Ovary (tissue), 9 donors: ENCODE data around the gene CD300LF. TPM values are rescaled to one million over a fixed set of nuclear protein-coding genes. Genes with fewer than 3 reads are reported as not detected.

Source experiments
- DNase-seq, 5 donors: peaks; one replicate each; pipeline ENCODE4 v3.0.0-alpha.2; 2019 to 2020
- H3K27ac ChIP-seq, 2 donors: fragments of 200-600 bp; one replicate each; pipeline versions ENCODE4 v1.5.1 to v1.8.0; 2019 to 2022
- H3K27me3 ChIP-seq: fragments of 200-600 bp; one replicate; pipeline ENCODE4 v1.8.0; 2022
- H3K36me3 ChIP-seq: fragments of 200-600 bp; sonication (generic); one replicate; pipeline ENCODE4 v1.5.1; 2019
- H3K4me1 ChIP-seq: one replicate; pipeline ENCODE4 v1.8.1; 2013; ENCODE audit warnings: mild to moderate bottlenecking, moderate library complexity; ENCODE audit not compliant: insufficient read depth
- H3K4me3 ChIP-seq: fragments of 200-600 bp; sonication (generic); one replicate; pipeline ENCODE4 v1.5.1; 2017
- H3K9me3 ChIP-seq, 2 donors: fragments of 200-600 bp in 1 of 2; sonication (generic) in 1 of 2; one replicate each; pipeline versions ENCODE4 v1.5.1 to v1.8.1; 2013 to 2019; ENCODE audit warnings: mild to moderate bottlenecking in 1 of 2, moderate library complexity in 1 of 2
- CTCF ChIP-seq, 3 donors: fragments of 450-650 bp in 2 of 3; fragments of 200-600 bp in 1 of 3; IDR thresholded peaks; one replicate each; pipeline versions ENCODE4 v1.5.1 to v1.8.0; 2016 to 2022; ENCODE audit warnings: antibody characterized with exemption in 3 of 3, mild to moderate bottlenecking in 1 of 3
- EP300 ChIP-seq: sonication (generic); formaldehyde crosslinking; IDR thresholded peaks from one replicate; pipeline ENCODE4 v1.6.1; 2017; ENCODE audit warnings: antibody characterized with exemption
- POLR2A ChIP-seq: fragments of 450-650 bp; IDR thresholded peaks from one replicate; pipeline ENCODE4 v1.6.1; 2017; ENCODE audit warnings: antibody characterized with exemption, mild to moderate bottlenecking, moderate library complexity
- WGBS, 3 donors: extraction: QIAGEN DNeasy Blood & Tissue Kit in 1 of 3; methylation state at CpG; one replicate each; pipeline versions ENCODE4 v1.1.5 to v1.1.7; 2013 to 2017; 5-methylcytosine and 5-hydroxymethylcytosine counted together
- intact Hi-C, 4 donors: fragments of 100-400 bp; cut with DNase I; formaldehyde crosslinking; loops; one replicate each; pipeline versions ENCODE4 v1.11.0 to v1.15.1; 2022 to 2023
- polyA plus RNA-seq, 2 donors: library from polyadenylated mRNA; stranded (reverse); fragments of 200-250 nt in 1 of 2; fragments of 350-450 nt in 1 of 2; fragmentation: Illumina TruSeq in 1 of 2; extraction: RNeasy Lipid Tissue Mini Kit (QIAGEN cat#74804) in 1 of 2; gene quantifications; one replicate each; pipeline ENCODE4 v1.2.3, GENCODE V29; 2013 to 2014
- total RNA-seq, 7 donors: library from RNA; depleted of rRNA in 2 of 7; stranded (reverse); fragments of >200 nt in 2 of 7; fragmentation: NEBNext Ultra II Directional in 3 of 7; extraction: Animal tissue kit (Norgen Biotek cat#: 25700) in 3 of 7; gene quantifications; one replicate each; pipeline versions ENCODE4 v1.1.0 to v1.2.4, GENCODE V29; 2016 to 2023
- donor health status: DM: no; HTN: no; CAD: no; lungs with moderate emphysema.
- donor health status: DM: no; HTN: no; CAD: no.
- donor health status: Bipolar disorder and iron deficiency.
- donor health status: DM: yes; HTN: yes; CAD: no.
- donor health status: DM: no; HTN: no; CAD: no.
- donor health status: DM: yes; HTN: yes; CAD: no.

The CD300LF gene
- total and polyA plus RNA-seq, 9 donors, result 0.23 to 3.9 (median 0.39) TPM; not detected in 1

DNA sequence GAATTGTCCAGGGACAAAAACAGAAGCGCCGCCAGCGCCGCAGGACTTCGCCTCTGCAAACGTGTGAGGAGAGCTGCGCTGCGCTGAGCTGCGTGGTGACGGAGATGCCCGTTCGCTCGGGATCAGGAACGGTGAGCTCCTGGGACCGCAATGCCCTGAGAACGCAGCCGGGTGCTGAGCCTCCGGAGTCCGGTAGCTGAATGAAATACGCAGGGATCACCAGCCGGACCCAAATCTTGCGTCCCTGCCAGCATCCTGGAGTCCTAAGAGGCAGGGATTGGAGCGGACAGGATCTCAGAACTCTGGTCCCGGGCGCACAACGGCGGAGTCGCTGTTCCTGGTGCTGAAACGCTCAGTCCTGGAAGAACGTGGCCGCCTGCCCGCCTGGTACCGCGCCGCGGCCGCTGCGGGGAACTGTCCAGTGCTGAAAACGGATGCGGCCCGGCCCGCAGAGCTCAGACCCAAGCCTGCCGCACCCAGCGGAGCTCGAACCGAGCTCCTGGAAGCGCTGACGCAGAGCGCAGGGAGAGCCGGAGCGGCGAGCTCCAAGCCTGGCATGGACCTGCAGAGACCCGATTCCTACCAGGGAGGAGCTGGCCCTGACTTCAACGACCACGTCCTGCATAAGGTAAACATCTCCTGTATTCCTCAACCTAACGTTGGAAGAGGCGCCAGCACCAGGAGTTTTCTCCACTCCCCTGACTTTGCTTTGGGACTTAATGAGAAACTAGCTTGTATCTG lies 41.5 kb downstream of the CD300LF start:
- Histone ChIP-seq H3K36me3 (no peaks in the 10 kb centered on the region), H3K27ac (no peak overlapping the region), H3K9me3 (no peaks in the 10 kb centered on the region), H3K27me3 (no peaks in the 10 kb centered on the region), H3K4me3 (no peak overlapping the region), H3K4me1 (no peaks in the 10 kb centered on the region)
- intact Hi-C loops, result no loop called here
- peak; percentile 22 to 78 (median 51) for DNase-seq
- WGBS, 3 donors, result 6 to 10% (median 9%) methylated on average over 46 to 57 of the region's 57 CpGs
- TF ChIP-seq CTCF (IDR thresholded peaks at IDR 0.05) (no peak), EP300 (no peak), POLR2A (no peak)

DNA sequence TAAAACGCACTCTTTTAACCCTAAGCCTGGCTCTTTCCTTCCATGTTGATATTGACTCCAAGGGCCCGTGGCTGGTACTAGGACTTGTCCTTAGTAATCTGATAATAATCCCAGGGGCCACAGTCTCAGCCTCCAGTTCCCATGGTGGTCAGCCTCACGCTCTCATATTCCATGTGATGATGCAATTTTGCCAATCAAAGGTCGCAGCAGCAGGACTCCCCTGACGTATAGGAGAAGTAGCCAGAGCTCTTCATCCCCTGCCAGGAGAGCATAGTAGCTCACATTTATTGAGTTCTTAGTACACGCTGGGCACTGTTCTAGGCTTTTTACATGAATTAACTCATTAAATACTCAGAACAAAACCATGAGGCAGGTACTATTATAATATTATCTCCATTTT lies 42.4 kb downstream of the CD300LF start:
- no peaks in the 10 kb centered on the region for H3K27me3 ChIP-seq
- no peaks in the 10 kb centered on the region for H3K9me3 ChIP-seq
- H3K4me1 ChIP-seq, result no peaks in the 10 kb centered on the region

GRCh38 chr17:74663561-74663960 lies 49.2 kb downstream of the CD300LF start:
- H3K36me3 ChIP-seq, result no peaks in the 10 kb centered on the region
- no peaks in the 10 kb centered on the region for H3K9me3 ChIP-seq
- H3K27me3 ChIP-seq, result no peaks in the 10 kb centered on the region
- H3K4me1 ChIP-seq, result no peaks in the 10 kb centered on the region
- 76 to 84% (median 79%) methylated on average over 3 of the region's 3 CpGs for WGBS, 3 donors
- TF ChIP-seq EP300 (no peak), POLR2A (no peak), CTCF (IDR thresholded peaks at IDR 0.05) (no peak)
- intact Hi-C loops, result no loop called here
- H3K27ac ChIP-seq, result no peak overlapping the region
- DNase-seq, result no peak
- H3K4me3 ChIP-seq, result no peak overlapping the region

More for the DNA sequence above, 42.4 kb downstream of the CD300LF start:
- DNase-seq, result no peak
- TF ChIP-seq EP300 (no peak), CTCF (IDR thresholded peaks at IDR 0.05) (no peak), POLR2A (no peak)
- 71 to 79% (median 71%) methylated on average over 6 of the region's 6 CpGs for WGBS, 3 donors
- intact Hi-C loops, result no loop called here
- Histone ChIP-seq H3K36me3 (no peaks in the 10 kb centered on the region), H3K27ac (no peak overlapping the region), H3K4me3 (no peak overlapping the region)

DNA sequence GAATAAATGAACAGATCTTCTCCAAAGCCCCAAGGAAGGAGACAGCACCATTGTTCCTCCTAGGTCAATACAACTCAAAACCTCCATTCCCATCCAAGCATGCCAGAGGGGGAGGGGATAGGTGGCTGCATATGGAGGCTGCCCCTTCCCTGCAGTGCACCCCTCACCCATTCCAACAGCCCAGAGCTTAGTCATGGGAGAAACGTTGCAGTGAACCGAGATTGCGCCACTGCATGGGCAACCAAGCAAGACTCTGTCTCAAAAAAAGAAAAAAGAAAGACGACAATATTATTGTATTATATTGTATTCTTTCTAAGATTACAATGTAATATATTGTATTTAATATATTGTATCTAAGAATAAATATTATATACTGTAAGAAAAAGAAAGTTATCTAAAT lies 52.8 kb downstream of the CD300LF start:
- Histone ChIP-seq H3K36me3 (no peaks in the 10 kb centered on the region), H3K27ac (no peak overlapping the region), H3K27me3 (no peaks in the 10 kb centered on the region), H3K9me3 (no peaks in the 10 kb centered on the region), H3K4me3 (no peak overlapping the region), H3K4me1 (no peaks in the 10 kb centered on the region)
- DNase-seq, result no peak
- 69 to 74% (median 71%) methylated on average over 4 of the region's 4 CpGs for WGBS, 3 donors
- intact Hi-C loops, result no loop called here
- TF ChIP-seq POLR2A, result no peak
- TF ChIP-seq CTCF (IDR thresholded peaks at IDR 0.05), result no peak
- no peak for TF ChIP-seq EP300
